ENCODE measurements around the gene SNRNP27. TPM values are rescaled to one million over a fixed set of nuclear protein-coding genes. Genes with fewer than 3 reads are reported as not detected.

The SNRNP27 gene
- polyA plus RNA-seq (2013, experiment 1 of 2) = 34.1 TPM
- 45.9 TPM for polyA plus RNA-seq (2013, experiment 2 of 2)

GRCh38 chr2:69893684-69894551, at the start of gene SNRNP27:
TSS of gene SNRNP27 (plus strand) at chr2:69893956. CDS start at chr2:69893985, 29 bp downstream.
- Histone ChIP-seq H3K9me3 (ENCODE audit: insufficient read depth, low read depth, low read length) (no peaks in the 10 kb centered on the region), H3K9ac (ENCODE audit: low read depth, low read length) (peak within 1 kb of the TSS; percentile 93), H3K4me1 (ENCODE audit: insufficient read depth, low read length) (no peaks in the 10 kb centered on the region), H3K27ac (ENCODE audit: low read depth, low read length) (peak within 1 kb of the TSS; percentile 78), H3K27me3 (ENCODE audit: insufficient read depth, low read length) (no peaks in the 10 kb centered on the region), H3K4me3 (ENCODE audit: low read length) (peak within 1 kb of the TSS; percentile 92), H3K36me3 (ENCODE audit: insufficient read depth, low read length) (peaks cover 32% of the 10 kb centered on the region)
- 3% methylated on average over 32 of the region's 32 CpGs for WGBS

GRCh38 chr2:69843993-69844392, 49.8 kb upstream of the SNRNP27 start:
- Histone ChIP-seq H3K4me3 (ENCODE audit: low read length) (no peak overlapping the region), H3K4me1 (ENCODE audit: insufficient read depth, low read length) (no peaks in the 10 kb centered on the region), H3K9ac (ENCODE audit: low read depth, low read length) (no peak overlapping the region), H3K9me3 (ENCODE audit: insufficient read depth, low read depth, low read length) (no peaks in the 10 kb centered on the region), H3K27me3 (ENCODE audit: insufficient read depth, low read length) (no peaks in the 10 kb centered on the region), H3K27ac (ENCODE audit: low read depth, low read length) (no peak overlapping the region), H3K36me3 (ENCODE audit: insufficient read depth, low read length) (peaks cover 90% of the 10 kb centered on the region)

GRCh38 chr2:69844560-69844959, 49.2 kb upstream of the SNRNP27 start:
- H3K9me3 ChIP-seq (ENCODE audit: insufficient read depth, low read depth, low read length) = no peaks in the 10 kb centered on the region
- no peak overlapping the region for H3K9ac ChIP-seq (ENCODE audit: low read depth, low read length)
- WGBS = 97% methylated on average over 2 of the region's 3 CpGs
- no peak overlapping the region for H3K27ac ChIP-seq (ENCODE audit: low read depth, low read length)
- no peaks in the 10 kb centered on the region for H3K4me1 ChIP-seq (ENCODE audit: insufficient read depth, low read length)
- H3K27me3 ChIP-seq (ENCODE audit: insufficient read depth, low read length) = no peaks in the 10 kb centered on the region
- H3K36me3 ChIP-seq (ENCODE audit: insufficient read depth, low read length) = peaks cover 90% of the 10 kb centered on the region
- H3K4me3 ChIP-seq (ENCODE audit: low read length) = no peak overlapping the region

- Histone ChIP-seq H3K27me3 (ENCODE audit: insufficient read depth, low read length) (no peaks in the 10 kb centered on the region), H3K4me1 (ENCODE audit: insufficient read depth, low read length) (no peaks in the 10 kb centered on the region), H3K9ac (ENCODE audit: low read depth, low read length) (no peak overlapping the region), H3K4me3 (ENCODE audit: low read length) (no peak overlapping the region), H3K27ac (ENCODE audit: low read depth, low read length) (no peak overlapping the region), H3K36me3 (ENCODE audit: insufficient read depth, low read length) (peaks cover 90% of the 10 kb centered on the region), H3K9me3 (ENCODE audit: insufficient read depth, low read depth, low read length) (no peaks in the 10 kb centered on the region)
- WGBS = 95% methylated on average over 7 of the region's 9 CpGs
These were observed 47.3 kb upstream of the SNRNP27 start for GRCh38 chr2:69846182-69847067.

GRCh38 chr2:69847068-69847828, 46.5 kb upstream of the SNRNP27 start:
- WGBS = 96% methylated on average over 5 of the region's 5 CpGs
- Histone ChIP-seq H3K9ac (ENCODE audit: low read depth, low read length) (no peak overlapping the region), H3K27me3 (ENCODE audit: insufficient read depth, low read length) (no peaks in the 10 kb centered on the region), H3K36me3 (ENCODE audit: insufficient read depth, low read length) (peaks cover 91% of the 10 kb centered on the region), H3K4me1 (ENCODE audit: insufficient read depth, low read length) (no peaks in the 10 kb centered on the region), H3K4me3 (ENCODE audit: low read length) (no peak overlapping the region), H3K27ac (ENCODE audit: low read depth, low read length) (no peak overlapping the region), H3K9me3 (ENCODE audit: insufficient read depth, low read depth, low read length) (no peaks in the 10 kb centered on the region)

GRCh38 chr2:69848186-69848790, 45.5 kb upstream of the SNRNP27 start:
- H3K9ac ChIP-seq (ENCODE audit: low read depth, low read length) = no peak overlapping the region
- 93% methylated on average over 5 of the region's 7 CpGs for WGBS
- H3K27ac ChIP-seq (ENCODE audit: low read depth, low read length) = no peak overlapping the region
- H3K9me3 ChIP-seq (ENCODE audit: insufficient read depth, low read depth, low read length) = no peaks in the 10 kb centered on the region
- no peaks in the 10 kb centered on the region for H3K27me3 ChIP-seq (ENCODE audit: insufficient read depth, low read length)
- H3K4me1 ChIP-seq (ENCODE audit: insufficient read depth, low read length) = no peaks in the 10 kb centered on the region
- H3K36me3 ChIP-seq (ENCODE audit: insufficient read depth, low read length) = peaks cover 92% of the 10 kb centered on the region
- H3K4me3 ChIP-seq (ENCODE audit: low read length) = no peak overlapping the region

- H3K9ac ChIP-seq (ENCODE audit: low read depth, low read length) = no peak overlapping the region
- H3K4me3 ChIP-seq (ENCODE audit: low read length) = no peak overlapping the region
- peaks cover 44% of the 10 kb centered on the region for H3K36me3 ChIP-seq (ENCODE audit: insufficient read depth, low read length)
- H3K27me3 ChIP-seq (ENCODE audit: insufficient read depth, low read length) = no peaks in the 10 kb centered on the region
- no peak overlapping the region for H3K27ac ChIP-seq (ENCODE audit: low read depth, low read length)
- WGBS = 100% methylated on average over 2 of the region's 2 CpGs
- H3K4me1 ChIP-seq (ENCODE audit: insufficient read depth, low read length) = no peaks in the 10 kb centered on the region
- no peaks in the 10 kb centered on the region for H3K9me3 ChIP-seq (ENCODE audit: insufficient read depth, low read depth, low read length)
These were observed 35.5 kb upstream of the SNRNP27 start for GRCh38 chr2:69858261-69858660.

GRCh38 chr2:69863298-69863697, 30.5 kb upstream of the SNRNP27 start:
- 92% methylated on average over 1 of the region's 1 CpG for WGBS
- Histone ChIP-seq H3K4me1 (ENCODE audit: insufficient read depth, low read length) (no peaks in the 10 kb centered on the region), H3K27ac (ENCODE audit: low read depth, low read length) (no peak overlapping the region), H3K27me3 (ENCODE audit: insufficient read depth, low read length) (no peaks in the 10 kb centered on the region), H3K36me3 (ENCODE audit: insufficient read depth, low read length) (peaks cover 71% of the 10 kb centered on the region), H3K4me3 (ENCODE audit: low read length) (no peak overlapping the region), H3K9me3 (ENCODE audit: insufficient read depth, low read depth, low read length) (no peaks in the 10 kb centered on the region), H3K9ac (ENCODE audit: low read depth, low read length) (no peak overlapping the region)

GRCh38 chr2:69888451-69888850, 5.3 kb upstream of the SNRNP27 start:
- Histone ChIP-seq H3K9me3 (ENCODE audit: insufficient read depth, low read depth, low read length) (no peaks in the 10 kb centered on the region), H3K27ac (ENCODE audit: low read depth, low read length) (no peak overlapping the region), H3K4me1 (ENCODE audit: insufficient read depth, low read length) (no peaks in the 10 kb centered on the region), H3K9ac (ENCODE audit: low read depth, low read length) (no peak overlapping the region), H3K4me3 (ENCODE audit: low read length) (no peak overlapping the region), H3K36me3 (ENCODE audit: insufficient read depth, low read length) (no peaks in the 10 kb centered on the region), H3K27me3 (ENCODE audit: insufficient read depth, low read length) (no peaks in the 10 kb centered on the region)
- WGBS = 97% methylated on average over 4 of the region's 4 CpGs

- no peak overlapping the region for H3K27ac ChIP-seq (ENCODE audit: low read depth, low read length)
- H3K36me3 ChIP-seq (ENCODE audit: insufficient read depth, low read length) = no peaks in the 10 kb centered on the region
- no peak overlapping the region for H3K9ac ChIP-seq (ENCODE audit: low read depth, low read length)
- H3K4me1 ChIP-seq (ENCODE audit: insufficient read depth, low read length) = no peaks in the 10 kb centered on the region
- no peaks in the 10 kb centered on the region for H3K9me3 ChIP-seq (ENCODE audit: insufficient read depth, low read depth, low read length)
- H3K4me3 ChIP-seq (ENCODE audit: low read length) = no peak overlapping the region
- no peaks in the 10 kb centered on the region for H3K27me3 ChIP-seq (ENCODE audit: insufficient read depth, low read length)
These were observed 4.5 kb upstream of the SNRNP27 start for GRCh38 chr2:69889302-69889701.

All from HUES64 (cell line).